ENCODE measurements around the gene MORN5. TPM values are rescaled to one million over a fixed set of nuclear protein-coding genes. Genes with fewer than 3 reads are reported as not detected.

The MORN5 gene
- total RNA-seq, 1 donor from 2014 or later: not detected

- peaks cover 38% of the 10 kb centered on the region for H3K27me3 Mint-ChIP-seq (ENCODE audit: unreplicated experiment)
- no peaks in the 10 kb centered on the region for H3K36me3 Mint-ChIP-seq (ENCODE audit: unreplicated experiment)
- H3K27ac Mint-ChIP-seq (ENCODE audit: unreplicated experiment): no peak overlapping the region
- no peak for DNase-seq (ENCODE audit: extremely low spot score, unreplicated experiment)
- no peak for TF ChIP-seq CTCF (IDR thresholded peaks at IDR 0.05)
- no peak overlapping the region for H3K4me3 Mint-ChIP-seq (ENCODE audit: unreplicated experiment)
- no peaks in the 10 kb centered on the region for H3K9me3 Mint-ChIP-seq (ENCODE audit: unreplicated experiment)
- H3K4me1 Mint-ChIP-seq (ENCODE audit: unreplicated experiment): peaks cover 1% of the 10 kb centered on the region
Measured at GRCh38 chr9:122232796-122233306, 73.1 kb downstream of the MORN5 start.

- Mint-ChIP-seq H3K27ac (ENCODE audit: unreplicated experiment) (no peak overlapping the region), H3K36me3 (ENCODE audit: unreplicated experiment) (peaks cover 10% of the 10 kb centered on the region)
Measured at GRCh38 chr9:122234022-122234748, 74.5 kb downstream of the MORN5 start.

GRCh38 chr9:122236681-122237080 is 77.0 kb downstream of the MORN5 start:
- DNase-seq (ENCODE audit: extremely low spot score, unreplicated experiment): no peak

More at GRCh38 chr9:122234022-122234748, 74.5 kb downstream of the MORN5 start:
- no peak for DNase-seq (ENCODE audit: extremely low spot score, unreplicated experiment)
- Mint-ChIP-seq H3K27me3 (ENCODE audit: unreplicated experiment) (peaks cover 34% of the 10 kb centered on the region), H3K4me3 (ENCODE audit: unreplicated experiment) (no peak overlapping the region), H3K4me1 (ENCODE audit: unreplicated experiment) (no peaks in the 10 kb centered on the region), H3K9me3 (ENCODE audit: unreplicated experiment) (no peaks in the 10 kb centered on the region)
- TF ChIP-seq CTCF (IDR thresholded peaks at IDR 0.05): no peak

GRCh38 chr9:122239722-122240121 is 80.0 kb downstream of the MORN5 start:
- H3K4me3 Mint-ChIP-seq (ENCODE audit: unreplicated experiment): no peak overlapping the region
- peaks cover 6% of the 10 kb centered on the region for H3K27me3 Mint-ChIP-seq (ENCODE audit: unreplicated experiment)
- DNase-seq (ENCODE audit: extremely low spot score, unreplicated experiment): no peak
- peaks cover 50% of the 10 kb centered on the region for H3K36me3 Mint-ChIP-seq (ENCODE audit: unreplicated experiment)
- no peaks in the 10 kb centered on the region for H3K4me1 Mint-ChIP-seq (ENCODE audit: unreplicated experiment)
- H3K27ac Mint-ChIP-seq (ENCODE audit: unreplicated experiment): no peak overlapping the region
- H3K9me3 Mint-ChIP-seq (ENCODE audit: unreplicated experiment): no peaks in the 10 kb centered on the region
- no peak for TF ChIP-seq CTCF (IDR thresholded peaks at IDR 0.05)

More at GRCh38 chr9:122236681-122237080, 77.0 kb downstream of the MORN5 start:
- Mint-ChIP-seq H3K9me3 (ENCODE audit: unreplicated experiment) (no peaks in the 10 kb centered on the region), H3K4me1 (ENCODE audit: unreplicated experiment) (no peaks in the 10 kb centered on the region), H3K36me3 (ENCODE audit: unreplicated experiment) (peaks cover 27% of the 10 kb centered on the region), H3K4me3 (ENCODE audit: unreplicated experiment) (no peak overlapping the region), H3K27ac (ENCODE audit: unreplicated experiment) (no peak overlapping the region), H3K27me3 (ENCODE audit: unreplicated experiment) (peaks cover 31% of the 10 kb centered on the region)
- TF ChIP-seq CTCF (IDR thresholded peaks at IDR 0.05): no peak

GRCh38 chr9:122244349-122244748 is 84.6 kb downstream of the MORN5 start:
- Mint-ChIP-seq H3K27me3 (ENCODE audit: unreplicated experiment) (no peaks in the 10 kb centered on the region), H3K36me3 (ENCODE audit: unreplicated experiment) (peaks cover 60% of the 10 kb centered on the region), H3K4me1 (ENCODE audit: unreplicated experiment) (no peaks in the 10 kb centered on the region), H3K27ac (ENCODE audit: unreplicated experiment) (no peak overlapping the region), H3K4me3 (ENCODE audit: unreplicated experiment) (no peak overlapping the region), H3K9me3 (ENCODE audit: unreplicated experiment) (no peaks in the 10 kb centered on the region)
- no peak for TF ChIP-seq CTCF (IDR thresholded peaks at IDR 0.05)
- no peak for DNase-seq (ENCODE audit: extremely low spot score, unreplicated experiment)

Data from osteocyte (in vitro differentiated cells).